Hypothalamus (tissue), 51 donors: ENCODE results near the gene ITPR2.
A peak's percentile ranks its signal among the peaks of the same experiment; 100 is the strongest.

ENCODE experiments used
- DNase-seq, 51 donors: peaks; one replicate each; lab custom pipeline; 2025; lab: John Stamatoyannopoulos, UW

Gene ITPR2

GRCh38 chr12:26380897-26381296 lies 452.1 kb downstream of the ITPR2 start:
- no peak for DNase-seq

- no peak for DNase-seq
Measured at GRCh38 chr12:26379777-26380467, 453.1 kb downstream of the ITPR2 start.

- peak in 20 of 51 donors; percentile 9 to 62 (median 26) for DNase-seq
Measured at GRCh38 chr12:26378711-26379110, 454.3 kb downstream of the ITPR2 start.

GRCh38 chr12:26374934-26375680 lies 457.9 kb downstream of the ITPR2 start:
- DNase-seq, result no peak

- DNase-seq, result no peak
Measured at GRCh38 chr12:26373606-26374495, 459.1 kb downstream of the ITPR2 start.

- DNase-seq, result no peak
Measured at GRCh38 chr12:26372866-26373265, 460.1 kb downstream of the ITPR2 start.

GRCh38 chr12:26370098-26370497 lies 462.9 kb downstream of the ITPR2 start:
- peak in 10 of 51 donors; percentile 2 to 43 (median 21) for DNase-seq

- DNase-seq, result peak in 10 of 51 donors; percentile 4 to 40 (median 13)
Measured at GRCh38 chr12:26369588-26369987, 463.4 kb downstream of the ITPR2 start.

- no peak for DNase-seq
Measured at GRCh38 chr12:26367991-26368730, 464.8 kb downstream of the ITPR2 start.

GRCh38 chr12:26361964-26362363 lies 471.0 kb downstream of the ITPR2 start:
- no peak for DNase-seq

- DNase-seq, result peak in 12 of 51 donors; percentile 8 to 36 (median 23)
Measured at GRCh38 chr12:26360062-26360461, 472.9 kb downstream of the ITPR2 start.

- DNase-seq, result no peak
Measured at GRCh38 chr12:26359576-26359975, 473.4 kb downstream of the ITPR2 start.

- DNase-seq, result no peak
Measured at GRCh38 chr12:26358651-26359050, 474.3 kb downstream of the ITPR2 start.

GRCh38 chr12:26347300-26347699 lies 485.7 kb downstream of the ITPR2 start:
- DNase-seq, result no peak

- no peak for DNase-seq
Measured at GRCh38 chr12:26346736-26347135, 486.3 kb downstream of the ITPR2 start.

GRCh38 chr12:26345471-26346003 lies 487.5 kb downstream of the ITPR2 start:
- DNase-seq, result no peak

- DNase-seq, result no peak
Measured at GRCh38 chr12:26341491-26341890, 491.5 kb downstream of the ITPR2 start.

- DNase-seq, result peak in 12 of 51 donors; percentile 2 to 43 (median 28)
Measured at GRCh38 chr12:26340649-26341048, 492.3 kb downstream of the ITPR2 start.

GRCh38 chr12:26339976-26340375 lies 493.0 kb downstream of the ITPR2 start:
- peak in 1 of 51 donors; percentile 44 for DNase-seq
